GM12874 (cell line): Measurements from ENCODE around the gene PLCH1.

Source experiments
- CTCF ChIP-seq: IDR thresholded peaks from 2 replicates; pipeline ENCODE4 v1.5.1; 2011; ENCODE audit warnings: low read depth, mild to moderate bottlenecking, control low read depth, low read length, moderate library complexity; ENCODE audit not compliant: insufficient read depth

Gene PLCH1

GRCh38 chr3:155369735-155370134 lies 375.1 kb downstream of the PLCH1 start:
- no peak for TF ChIP-seq CTCF

GRCh38 chr3:155369244-155369643 lies 375.6 kb downstream of the PLCH1 start:
- no peak for TF ChIP-seq CTCF

- no peak for TF ChIP-seq CTCF
Observed at GRCh38 chr3:155368786-155369185, 376.1 kb downstream of the PLCH1 start.

GRCh38 chr3:155367506-155367905 lies 377.4 kb downstream of the PLCH1 start:
- no peak for TF ChIP-seq CTCF

- no peak for TF ChIP-seq CTCF
Observed at GRCh38 chr3:155365178-155365783, 379.6 kb downstream of the PLCH1 start.

GRCh38 chr3:155364492-155364891 lies 380.4 kb downstream of the PLCH1 start:
- TF ChIP-seq CTCF = no peak

- TF ChIP-seq CTCF = no peak
Observed at GRCh38 chr3:155363690-155364070, 381.2 kb downstream of the PLCH1 start.
